Retinal pigment epithelial cell (primary cell): ENCODE data around the gene ARHGEF6.

Source experiments
- DNase-seq: peaks from one replicate; pipeline ENCODE4 v3.0.0-alpha.2; 2010; ENCODE audit warnings: low read depth
- H3K4me3 ChIP-seq: 2 replicates; pipeline ENCODE4 v1.5.1; 2011; ENCODE audit warnings: mild to moderate bottlenecking, low read length, control low read depth, moderate library complexity
- CTCF ChIP-seq: conservative IDR thresholded peaks from 2 replicates; pipeline ENCODE4 v1.5.1; 2011; ENCODE audit warnings: low read depth, low read length, control low read depth, inconsistent platforms

The ARHGEF6 gene

GRCh38 chrX:136647677-136648360 lies 132.9 kb downstream of the ARHGEF6 start, which contains the start of gene CD40LG:
TSS of gene CD40LG (plus strand) at chrX:136648158. CDS start at chrX:136648249, 91 bp downstream.
- TF ChIP-seq CTCF = no peak
- DNase-seq = no peak
- no peak within 1 kb of the TSS for H3K4me3 ChIP-seq

DNA sequence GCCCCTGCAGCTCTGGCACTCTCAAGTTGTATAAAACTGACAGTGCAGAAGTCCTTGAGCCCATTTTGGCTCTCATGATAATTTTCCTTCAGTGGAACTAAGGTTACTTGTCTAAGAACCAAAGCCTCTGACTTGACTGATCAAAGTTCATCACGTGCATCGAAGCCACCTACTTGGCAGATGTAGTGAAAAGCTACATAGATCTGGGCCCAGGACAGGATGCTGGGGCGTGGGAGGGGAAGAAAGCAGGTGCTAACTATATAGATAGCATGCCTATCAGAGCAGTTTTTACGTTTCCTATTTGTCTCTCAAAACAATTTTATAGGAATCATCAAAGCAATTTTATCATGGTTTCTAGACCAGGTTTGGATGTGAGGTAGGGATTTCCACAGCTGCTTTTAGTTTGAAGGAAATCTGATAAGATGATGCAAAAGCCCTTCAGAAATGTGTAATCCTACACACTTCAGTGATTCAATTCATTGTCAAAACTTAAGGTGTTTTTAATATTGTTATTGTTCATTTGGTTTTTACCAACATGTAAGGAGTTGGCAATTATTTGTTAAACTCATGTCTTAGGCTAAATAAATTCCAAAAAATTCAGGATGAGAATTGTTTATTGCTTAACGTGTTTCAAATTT lies 134.0 kb downstream of the ARHGEF6 start:
- H3K4me3 ChIP-seq = no peak overlapping the region
- no peak for TF ChIP-seq CTCF
- DNase-seq = no peak

GRCh38 chrX:136643243-136643642 lies 137.5 kb downstream of the ARHGEF6 start:
- H3K4me3 ChIP-seq = no peak overlapping the region
- no peak for DNase-seq

DNA sequence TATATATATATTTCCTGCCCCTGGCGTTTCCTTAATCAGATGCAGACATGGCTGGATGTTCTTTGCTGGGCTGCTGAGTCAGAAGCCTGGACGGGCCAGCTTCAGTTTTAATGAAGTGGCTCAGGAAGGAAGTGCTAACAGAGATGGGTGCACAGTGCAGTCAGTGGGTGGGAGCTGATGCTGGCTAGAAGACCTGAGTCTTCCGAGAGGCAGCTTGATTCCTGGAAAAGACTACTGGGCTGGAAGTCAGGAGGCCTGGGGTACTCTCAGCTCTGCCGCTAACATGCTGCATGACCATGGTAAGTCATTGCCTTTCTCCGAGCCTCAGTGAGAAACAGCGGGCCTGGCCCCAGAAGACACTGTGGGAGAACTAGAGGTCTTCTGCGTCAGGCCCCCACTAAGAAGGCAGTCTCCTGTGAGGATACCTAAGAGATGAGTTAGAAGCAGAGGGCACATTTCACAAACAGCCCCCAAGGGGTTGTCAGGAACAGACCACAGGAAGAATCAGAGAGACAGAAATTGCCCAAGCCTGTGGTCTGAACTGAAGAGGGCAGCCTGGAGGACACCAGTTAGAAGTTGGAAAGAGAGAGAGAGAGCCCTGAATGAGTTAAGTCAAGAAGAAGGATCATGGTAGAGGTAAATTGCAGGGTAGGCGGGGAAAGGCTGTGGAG lies 141.1 kb downstream of the ARHGEF6 start:
- no peak for DNase-seq
- H3K4me3 ChIP-seq = no peak overlapping the region
- TF ChIP-seq CTCF = no peak

More at GRCh38 chrX:136643243-136643642, 137.5 kb downstream of the ARHGEF6 start:
- TF ChIP-seq CTCF = no peak

- peak; percentile 7 for DNase-seq
- no peak for TF ChIP-seq CTCF
- H3K4me3 ChIP-seq = no peak overlapping the region
Observed at GRCh38 chrX:136636121-136636520, 144.6 kb downstream of the ARHGEF6 start.

- no peak for TF ChIP-seq CTCF
- DNase-seq = no peak
- no peak overlapping the region for H3K4me3 ChIP-seq
Observed at GRCh38 chrX:136635235-136635634, 145.5 kb downstream of the ARHGEF6 start.

DNA sequence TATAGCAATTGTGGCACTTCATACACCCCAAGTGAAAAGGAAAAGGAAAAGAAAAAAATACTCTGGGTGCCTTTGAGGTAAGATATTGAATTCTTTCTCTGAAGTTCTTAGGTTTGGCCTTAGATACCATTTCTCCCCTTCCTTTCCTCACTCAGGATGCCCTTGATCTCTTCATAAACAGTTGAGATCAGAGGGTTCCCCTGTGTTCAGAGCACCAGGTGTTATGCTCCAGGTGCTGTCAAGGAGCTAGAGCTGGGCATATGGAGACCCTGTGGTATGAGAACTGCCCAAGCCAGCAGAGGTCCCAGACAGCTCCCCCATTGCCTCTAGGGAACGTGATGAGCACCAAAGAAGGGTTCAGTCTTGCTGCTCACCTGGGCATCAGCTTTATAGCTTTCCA lies 149.9 kb downstream of the ARHGEF6 start:
- DNase-seq = no peak
- no peak overlapping the region for H3K4me3 ChIP-seq
- TF ChIP-seq CTCF = no peak
